ENCODE results near the gene ZNF326.
A peak's percentile ranks its signal among the peaks of the same experiment; 100 is the strongest.

Gene ZNF326

GRCh38 chr1:89989099-89989498 lies 5.8 kb upstream of the ZNF326 start:
- H3K4me3 ChIP-seq (ENCODE audit: control insufficient read depth, low read depth, low read length): no peak overlapping the region
- no peak for TF ChIP-seq CTCF (conservative IDR thresholded peaks at IDR 0.05; ENCODE audit: control insufficient read depth, insufficient read depth, low read depth, low read length)
- DNase-seq (ENCODE audit: low read depth): no peak

- H3K4me3 ChIP-seq (ENCODE audit: control insufficient read depth, low read depth, low read length): no peak overlapping the region
- TF ChIP-seq CTCF (conservative IDR thresholded peaks at IDR 0.05; ENCODE audit: control insufficient read depth, insufficient read depth, low read depth, low read length): no peak
- no peak for DNase-seq (ENCODE audit: low read depth)
Observed at GRCh38 chr1:89989799-89990198, 5.1 kb upstream of the ZNF326 start.

GRCh38 chr1:89990976-89991831 lies 3.7 kb upstream of the ZNF326 start:
- no peak for DNase-seq (ENCODE audit: low read depth)
- no peak for TF ChIP-seq CTCF (conservative IDR thresholded peaks at IDR 0.05; ENCODE audit: control insufficient read depth, insufficient read depth, low read depth, low read length)

GRCh38 chr1:89993541-89993940 lies 1.4 kb upstream of the ZNF326 start:
- TF ChIP-seq CTCF (conservative IDR thresholded peaks at IDR 0.05; ENCODE audit: control insufficient read depth, insufficient read depth, low read depth, low read length): no peak
- DNase-seq (ENCODE audit: low read depth): no peak

More at GRCh38 chr1:89990976-89991831, 3.7 kb upstream of the ZNF326 start:
- H3K4me3 ChIP-seq (ENCODE audit: control insufficient read depth, low read depth, low read length): no peak overlapping the region

GRCh38 chr1:89994231-89994804 lies 592 bp upstream of the ZNF326 start:
- DNase-seq (ENCODE audit: low read depth): no peak
- peak overlapping the region; percentile 83 for H3K4me3 ChIP-seq (ENCODE audit: control insufficient read depth, low read depth, low read length)
- no peak for TF ChIP-seq CTCF (conservative IDR thresholded peaks at IDR 0.05; ENCODE audit: control insufficient read depth, insufficient read depth, low read depth, low read length)

More at GRCh38 chr1:89993541-89993940, 1.4 kb upstream of the ZNF326 start:
- no peak overlapping the region for H3K4me3 ChIP-seq (ENCODE audit: control insufficient read depth, low read depth, low read length)

GRCh38 chr1:89995598-89996449 lies 914 bp downstream of the ZNF326 start:
- DNase-seq (ENCODE audit: low read depth): peak; percentile 48
- no peak for TF ChIP-seq CTCF (conservative IDR thresholded peaks at IDR 0.05; ENCODE audit: control insufficient read depth, insufficient read depth, low read depth, low read length)
- peak overlapping the region; percentile 83 for H3K4me3 ChIP-seq (ENCODE audit: control insufficient read depth, low read depth, low read length)
